H1 (cell line): ENCODE measurements around the gene SOST. TPM values are rescaled to one million over a fixed set of nuclear protein-coding genes. Genes with fewer than 3 reads are reported as not detected.

ENCODE experiments used
- CTCF ChIA-PET: fragments of 300-600 bp; sonication (Branson Sonifier 250); formaldehyde crosslinking; loops from one replicate; lab custom pipeline; 2021; ENCODE audit not compliant: partially characterized antibody; lab: Charles Lee
- POLR2A ChIA-PET: fragments of 300-600 bp; sonication (Branson Sonifier 250); formaldehyde crosslinking; loops from one replicate; lab custom pipeline; 2021; ENCODE audit warnings: inconsistent platforms; ENCODE audit not compliant: partially characterized antibody; lab: Charles Lee
- DNase-seq, 2 experiments: peaks; one replicate each; pipeline versions ENCODE4 v3.0.0 to v3.0.0-alpha.2; 2010 to 2022; ENCODE audit warnings: low spot score in 2 of 2, low read depth in 1 of 2, mixed read lengths in 1 of 2
- FAIRE-seq: peaks from 2 replicates; lab custom pipeline; 2011; peaks lifted over from hg19 to GRCh38; lab: Jason Lieb, UNC
- H2AFZ ChIP-seq: 2 replicates; pipeline ENCODE4 v1.8.1; 2012; ENCODE audit warnings: low read length, inconsistent platforms
- H2AK5ac ChIP-seq: 2 replicates; pipeline ENCODE4 v1.6.1; 2013; ENCODE audit warnings: low read depth, low read length
- H2BK120ac ChIP-seq: replicated peaks from 2 replicates; pipeline ENCODE3; 2013; ENCODE audit warnings: low read depth, low read length, inconsistent platforms
- H2BK12ac ChIP-seq: 2 replicates; pipeline ENCODE4 v1.6.1; 2013; ENCODE audit warnings: low read depth, low read length
- H2BK15ac ChIP-seq: 2 replicates; pipeline ENCODE4 v1.6.1; 2013; ENCODE audit warnings: low read length
- H2BK20ac ChIP-seq: 2 replicates; pipeline ENCODE4 v1.6.1; 2013; ENCODE audit warnings: low read length
- H2BK5ac ChIP-seq: 2 replicates; pipeline ENCODE4 v1.6.1; 2013; ENCODE audit warnings: low read depth, low read length
- H3K14ac ChIP-seq: 2 replicates; pipeline ENCODE4 v1.6.1; 2013; ENCODE audit warnings: inconsistent platforms; ENCODE audit not compliant: insufficient read length
- H3K18ac ChIP-seq: 2 replicates; pipeline ENCODE4 v1.6.1; 2013; ENCODE audit warnings: low read length; ENCODE audit errors: extremely low read depth
- H3K23ac ChIP-seq: 2 replicates; pipeline ENCODE4 v1.6.1; 2013; ENCODE audit warnings: inconsistent platforms; ENCODE audit not compliant: insufficient read length
- H3K23me2 ChIP-seq: 2 replicates; pipeline ENCODE4 v1.6.1; 2013; ENCODE audit warnings: low read depth, low read length
- H3K27ac ChIP-seq: 2 replicates; pipeline ENCODE4 v1.6.1; 2011; ENCODE audit warnings: low read depth, low read length, inconsistent platforms
- H3K27me3 ChIP-seq, 4 experiments: replicated peaks in 1 of 4; 1 replicate in 1 of 4; 2 replicates in 3 of 4; pipeline versions ENCODE4 v1.6.1 to v1.8.1; 2011 to 2013; ENCODE audit warnings: low read length in 3 of 4, mild to moderate bottlenecking in 3 of 4, inconsistent platforms in 2 of 4, mixed read lengths in 2 of 4, moderate library complexity in 1 of 4; ENCODE audit not compliant: control insufficient read depth in 3 of 4, insufficient read depth in 3 of 4; ENCODE audit errors: extremely low read depth in 1 of 4
- H3K36me3 ChIP-seq, 4 experiments: 2 replicates each; pipeline versions ENCODE4 v1.6.1 to v1.8.1; 2011 to 2013; ENCODE audit warnings: mild to moderate bottlenecking in 4 of 4, low read length in 3 of 4, moderate library complexity in 2 of 4, control low read depth in 1 of 4, inconsistent platforms in 1 of 4; ENCODE audit not compliant: insufficient read depth in 4 of 4, control insufficient read depth in 2 of 4
- H3K4ac ChIP-seq: replicated peaks from 2 replicates; pipeline ENCODE3; 2013; ENCODE audit warnings: low read length, low read depth, mixed read lengths, inconsistent platforms; ENCODE audit not compliant: insufficient read length
- H3K4me1 ChIP-seq, 4 experiments: replicated peaks in 1 of 4; 1 replicate in 1 of 4; 2 replicates in 3 of 4; pipeline versions ENCODE4 v1.6.1 to v1.8.1; 2011 to 2013; ENCODE audit warnings: low read length in 3 of 4, inconsistent platforms in 2 of 4, mixed read lengths in 1 of 4; ENCODE audit not compliant: insufficient read depth in 4 of 4, control insufficient read depth in 3 of 4
- H3K4me2 ChIP-seq, 2 experiments: 2 replicates each; pipeline versions ENCODE4 v1.6.1 to v1.8.1; 2011 to 2013; ENCODE audit warnings: low read depth in 2 of 2, low read length in 2 of 2, control low read depth in 1 of 2, inconsistent platforms in 1 of 2, mild to moderate bottlenecking in 1 of 2; ENCODE audit not compliant: insufficient read depth in 1 of 2
- H3K4me3 ChIP-seq, 4 experiments: fragments of 200-600, 300-600 bp in 1 of 4; sonication (generic), shearing (Covaris generic), sonication (Bioruptor Twin) in 1 of 4; 2 replicates each; pipeline versions ENCODE4 v1.5.1 to v1.8.1; 2011 to 2016; ENCODE audit warnings: low read length in 4 of 4, low read depth in 3 of 4, control low read depth in 2 of 4, inconsistent platforms in 2 of 4, mild to moderate bottlenecking in 2 of 4, mixed read lengths in 1 of 4, moderate library complexity in 1 of 4; ENCODE audit not compliant: insufficient read depth in 2 of 4; ENCODE audit errors: extremely low read depth in 1 of 4
- H3K56ac ChIP-seq: replicated peaks from 2 replicates; pipeline ENCODE3; 2013; ENCODE audit warnings: low read depth, mild to moderate bottlenecking, mixed read lengths, low read length, inconsistent platforms; ENCODE audit not compliant: insufficient read length
- H3K79me1 ChIP-seq: 2 replicates; pipeline ENCODE4 v1.6.1; 2013; ENCODE audit warnings: low read depth, low read length, control low read depth
- H3K79me2 ChIP-seq, 2 experiments: 2 replicates each; pipeline versions ENCODE4 v1.6.1 to v1.8.1; 2012 to 2013; ENCODE audit warnings: low read length in 2 of 2, mild to moderate bottlenecking in 2 of 2, inconsistent platforms in 1 of 2; ENCODE audit not compliant: insufficient read depth in 2 of 2, control insufficient read depth in 1 of 2
- H3K9ac ChIP-seq, 4 experiments: replicated peaks in 1 of 4; 1 replicate in 1 of 4; 2 replicates in 3 of 4; pipeline versions ENCODE4 v1.6.1 to v1.8.1; 2011 to 2013; ENCODE audit warnings: low read depth in 3 of 4, low read length in 3 of 4, control low read depth in 2 of 4, mild to moderate bottlenecking in 2 of 4, moderate library complexity in 2 of 4, inconsistent platforms in 1 of 4; ENCODE audit errors: extremely low read depth in 1 of 4
- H3K9me3 ChIP-seq, 2 experiments: 2 replicates each; pipeline versions ENCODE4 v1.6.1 to v1.8.1; 2012 to 2013; ENCODE audit warnings: mild to moderate bottlenecking in 2 of 2, moderate library complexity in 2 of 2, control low read depth in 1 of 2, inconsistent platforms in 1 of 2, low read depth in 1 of 2, low read length in 1 of 2, mixed read lengths in 1 of 2; ENCODE audit not compliant: insufficient read depth in 2 of 2
- H4K20me1 ChIP-seq, 2 experiments: replicated peaks in 1 of 2; 2 replicates each; pipeline versions ENCODE3 to v1.8.1; 2011 to 2013; ENCODE audit warnings: inconsistent platforms in 2 of 2, low read length in 2 of 2, mild to moderate bottlenecking in 1 of 2; ENCODE audit not compliant: insufficient read depth in 2 of 2, control insufficient read depth in 1 of 2
- H4K5ac ChIP-seq: 2 replicates; pipeline ENCODE4 v1.6.1; 2013; ENCODE audit warnings: low read length, low read depth, mixed read lengths, inconsistent platforms; ENCODE audit not compliant: insufficient read length
- H4K8ac ChIP-seq: 2 replicates; pipeline ENCODE4 v1.8.0; 2013; ENCODE audit warnings: mild to moderate bottlenecking, moderate library complexity, low read length, inconsistent platforms; ENCODE audit not compliant: insufficient read depth; ENCODE audit errors: extremely low read depth
- H4K91ac ChIP-seq: replicated peaks from 2 replicates; pipeline ENCODE3; 2013; ENCODE audit warnings: low read length, mixed read lengths, inconsistent platforms; ENCODE audit not compliant: insufficient read length
- ASH2L ChIP-seq: fragments of 200-600, 300-600 bp; sonication (generic); IDR thresholded peaks from one replicate; pipeline ENCODE4 v1.7.1; 2017; ENCODE audit warnings: low read length
- CBX5 ChIP-seq: fragments of 300-800, 300-1000 bp; sonication (generic); IDR thresholded peaks from 2 replicates; pipeline ENCODE4 v1.7.1; 2016; ENCODE audit warnings: antibody characterized with exemption, low read length, low read depth
- FOSL1 ChIP-seq: IDR thresholded peaks from 2 replicates; pipeline ENCODE4 v1.6.1; 2011; ENCODE audit warnings: mild to moderate bottlenecking, low read depth, low read length, moderate library complexity; ENCODE audit not compliant: insufficient read depth
- HDAC6 ChIP-seq: IDR thresholded peaks from one replicate; pipeline ENCODE4 v1.7.1; 2012; ENCODE audit warnings: low read depth, mild to moderate bottlenecking, inconsistent platforms, low read length, moderate library complexity
- POU5F1 ChIP-seq: IDR thresholded peaks from 2 replicates; pipeline ENCODE4 v1.6.1; 2011; ENCODE audit warnings: low read depth, mild to moderate bottlenecking, low read length, moderate library complexity
- RAD21 ChIP-seq, 2 experiments: IDR thresholded peaks in 1 of 2; conservative IDR thresholded peaks in 1 of 2; 2 replicates each; pipeline ENCODE4 v1.6.1; 2011; ENCODE audit warnings: low read depth in 2 of 2, low read length in 2 of 2, improper control_type of control experiment in 1 of 2, inconsistent platforms in 1 of 2, mild to moderate bottlenecking in 1 of 2, moderate library complexity in 1 of 2
- RBBP5 ChIP-seq: IDR thresholded peaks from 2 replicates; pipeline ENCODE4 v1.7.1; 2012; ENCODE audit warnings: low read depth, mild to moderate bottlenecking, inconsistent platforms, low read length, moderate library complexity, borderline replicate concordance
- SUZ12 ChIP-seq: fragments of 200-600 bp; sonication (generic); IDR thresholded peaks from 2 replicates; pipeline ENCODE4 v1.6.1; 2012; ENCODE audit warnings: mild to moderate bottlenecking, inconsistent platforms, low read length, moderate library complexity, mixed read lengths
- TAF7 ChIP-seq: optimal IDR thresholded peaks from 2 replicates; pipeline ENCODE3; 2011; ENCODE audit warnings: low read depth, mild to moderate bottlenecking, inconsistent platforms, low read length, moderate library complexity, borderline replicate concordance
- TCF12 ChIP-seq: IDR thresholded peaks from 2 replicates; pipeline ENCODE4 v1.6.1; 2011; ENCODE audit warnings: low read depth, mild to moderate bottlenecking, low read length
- WGBS, 2 experiments: shearing (Covaris generic) in 1 of 2; methylation state at CpG; one replicate each; pipeline versions ENCODE4 v1.1.6 to v1.1.7; 2013 to 2015; ENCODE audit warnings: low lambda C conversion rate in 2 of 2, mixed read lengths in 2 of 2, inconsistent platforms in 1 of 2, low coverage in 1 of 2, missing lambda C conversion rate in 1 of 2; ENCODE audit not compliant: insufficient replicate concordance in 2 of 2, insufficient coverage in 1 of 2, insufficient read length in 1 of 2; ENCODE audit errors: extremely low coverage in 1 of 2, missing lambda C conversion rate in 1 of 2; 5-methylcytosine and 5-hydroxymethylcytosine counted together
- polyA plus RNA-seq, 7 experiments: library from polyadenylated mRNA; depleted of rRNA in 3 of 7; stranded (reverse) in 5 of 7; unstranded in 2 of 7; fragments of >200 nt in 5 of 7; fragments of 200-250 nt in 2 of 7; gene quantifications; 1 replicate in 5 of 7; 2 replicates in 1 of 7; 4 replicates in 1 of 7; pipeline versions ENCODE4 v1.2.1 to v1.2.3, GENCODE V29; 2011 to 2013; ENCODE audit warnings: missing spikeins in 2 of 7, mixed read lengths in 2 of 7
- total RNA-seq: library from RNA; stranded (reverse); fragmentation: NEBNext Ultra II Directional; extraction: Animal tissue kit (Norgen Biotek cat#: 25700); gene quantifications from 2 replicates; pipeline ENCODE4 v1.2.1, GENCODE V29; 2021
- TF ChIP-seq, protein P1 (sequence below): IDR thresholded peaks from 2 replicates; pipeline ENCODE4 v1.6.1; 2011; ENCODE audit warnings: low read depth, mild to moderate bottlenecking, low read length; ENCODE audit not compliant: insufficient read depth
- TF ChIP-seq, protein P2 (sequence below): IDR thresholded peaks from 2 replicates; pipeline ENCODE4 v1.6.1; 2012; ENCODE audit warnings: inconsistent platforms

SOST gene
- total and polyA plus RNA-seq, 2 of the 8 experiments (the other 6 are each of a cell fraction or from before 2014, with no cell fraction given): 0.08 TPM; not detected in 1

DNA sequence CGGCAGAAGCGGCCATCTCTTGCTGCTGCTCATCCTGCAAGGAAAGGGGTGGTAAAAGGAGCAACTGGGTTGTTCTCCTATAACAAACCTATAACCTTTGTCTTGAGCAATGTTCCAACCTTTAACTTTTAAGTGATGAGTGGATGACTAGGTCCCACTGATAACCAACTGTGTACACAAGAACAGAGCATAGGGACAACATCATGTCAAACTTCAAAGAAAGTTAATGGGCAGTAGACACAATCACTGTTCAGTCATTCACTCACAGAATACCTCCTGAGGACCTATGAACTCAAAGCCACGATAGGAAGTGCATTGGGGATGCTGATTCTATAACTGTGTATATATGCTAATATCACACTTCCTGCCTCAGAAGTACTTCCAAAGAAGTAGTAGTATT is 43.3 kb upstream of the SOST start:
- H3K4me2 ChIP-seq: no peak overlapping the region
- H4K8ac ChIP-seq: no peak overlapping the region
- H3K9ac ChIP-seq: no peak overlapping the region
- no peaks in the 10 kb centered on the region for H3K79me1 ChIP-seq
- 95% methylated on average over 3 of the region's 3 CpGs; no CpG with 5 or more reads in 1 of the 2 experiments for WGBS, 2 experiments
- no peak overlapping the region for H2BK15ac ChIP-seq
- ChIA-PET CTCF (interaction anchor here (0.6 kb wide), 1 partner anchor 22 kb away, joined by 5 read pairs; no protein-coding TSS in a partner anchor), POLR2A (no interaction called here)
- peaks cover 5 to 11% of the 10 kb centered on the region in 2 experiments; a peak in 3 of 4 replicates for H3K9me3 ChIP-seq
- no peak overlapping the region for H3K14ac ChIP-seq
- no peak overlapping the region for H2BK12ac ChIP-seq
- H3K56ac ChIP-seq: no peak overlapping the region
- no peak overlapping the region for H3K27ac ChIP-seq
- DNase-seq: no peak
- H2BK5ac ChIP-seq: no peak overlapping the region
- H4K20me1 ChIP-seq: no peaks in the 10 kb centered on the region
- H3K4me1 ChIP-seq: peaks cover 0 to 17% (median 7%) of the 10 kb centered on the region in 4 experiments; a peak in 5 of 7 replicates
- H4K91ac ChIP-seq: no peak overlapping the region
- H3K4me3 ChIP-seq: no peak overlapping the region
- H3K36me3 ChIP-seq: peaks cover 0 to 2% (median 0%) of the 10 kb centered on the region in 4 experiments; a peak in 1 of 8 replicates
- H3K23ac ChIP-seq: no peak overlapping the region
- no peak overlapping the region for H2AFZ ChIP-seq
- no peak overlapping the region for H2BK20ac ChIP-seq
- H3K4ac ChIP-seq: no peak overlapping the region
- H4K5ac ChIP-seq: no peak overlapping the region
- no peak for FAIRE-seq
- no peak overlapping the region for H3K18ac ChIP-seq
- H3K27me3 ChIP-seq: no peaks in the 10 kb centered on the region
- no peaks in the 10 kb centered on the region for H3K23me2 ChIP-seq
- H3K79me2 ChIP-seq: no peaks in the 10 kb centered on the region
- no peak overlapping the region for H2AK5ac ChIP-seq
- H2BK120ac ChIP-seq: no peak overlapping the region
- TF ChIP-seq POU5F1: no peak
- no peak for TF ChIP-seq RAD21 (IDR thresholded peaks at IDR 0.05 in 1 of 2, conservative IDR thresholded peaks at IDR 0.05 in 1 of 2; ENCODE audit: low read depth in 2 of 2, low read length in 2 of 2)
- TF ChIP-seq TAF7: no peak
- TF ChIP-seq, protein P1, sequence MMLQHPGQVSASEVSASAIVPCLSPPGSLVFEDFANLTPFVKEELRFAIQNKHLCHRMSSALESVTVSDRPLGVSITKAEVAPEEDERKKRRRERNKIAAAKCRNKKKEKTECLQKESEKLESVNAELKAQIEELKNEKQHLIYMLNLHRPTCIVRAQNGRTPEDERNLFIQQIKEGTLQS: no peak
- TF ChIP-seq, protein P2, sequence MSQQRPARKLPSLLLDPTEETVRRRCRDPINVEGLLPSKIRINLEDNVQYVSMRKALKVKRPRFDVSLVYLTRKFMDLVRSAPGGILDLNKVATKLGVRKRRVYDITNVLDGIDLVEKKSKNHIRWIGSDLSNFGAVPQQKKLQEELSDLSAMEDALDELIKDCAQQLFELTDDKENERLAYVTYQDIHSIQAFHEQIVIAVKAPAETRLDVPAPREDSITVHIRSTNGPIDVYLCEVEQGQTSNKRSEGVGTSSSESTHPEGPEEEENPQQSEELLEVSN: no peak
- no peak for TF ChIP-seq CBX5
- TF ChIP-seq SUZ12: no peak
- TF ChIP-seq TCF12: no peak
- no peak for TF ChIP-seq RBBP5
- TF ChIP-seq ASH2L: no peak
- no peak for TF ChIP-seq HDAC6
- TF ChIP-seq FOSL1: no peak
